HG03354 (cell line): ENCODE results near the gene BNC2.

Experiments used
- ATAC-seq: cut with Tn5 transposase; IDR thresholded peaks from one replicate; pipeline ENCODE4 v1.9.1; 2021; ENCODE audit warnings: mild to moderate bottlenecking; ENCODE audit not compliant: unreplicated experiment, poor library complexity, severe bottlenecking

Gene BNC2

DNA sequence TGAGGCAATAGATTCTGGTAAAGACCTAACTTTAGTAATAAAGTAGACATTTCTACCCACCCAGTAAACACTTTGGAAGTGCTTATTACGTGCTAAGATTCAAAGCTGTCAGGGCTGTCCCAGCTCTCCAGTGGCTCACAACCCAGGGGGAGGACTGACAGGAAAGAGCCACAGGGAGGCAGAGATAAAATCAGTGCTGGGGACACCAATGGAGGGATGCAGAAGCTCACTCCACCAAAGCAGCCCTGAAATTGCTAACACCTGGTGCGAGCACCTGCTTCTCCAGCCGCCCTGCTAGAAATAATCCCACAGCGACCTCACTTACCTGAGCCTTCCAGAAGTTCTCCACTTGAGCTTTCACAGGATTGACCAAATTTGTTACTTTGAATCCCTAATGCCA lies 501.0 kb downstream of the BNC2 start:
- ATAC-seq, result no peak

GRCh38 chr9:16368237-16369087 lies 502.0 kb downstream of the BNC2 start:
- no peak for ATAC-seq

GRCh38 chr9:16367605-16368231 lies 502.8 kb downstream of the BNC2 start:
- ATAC-seq, result no peak

DNA sequence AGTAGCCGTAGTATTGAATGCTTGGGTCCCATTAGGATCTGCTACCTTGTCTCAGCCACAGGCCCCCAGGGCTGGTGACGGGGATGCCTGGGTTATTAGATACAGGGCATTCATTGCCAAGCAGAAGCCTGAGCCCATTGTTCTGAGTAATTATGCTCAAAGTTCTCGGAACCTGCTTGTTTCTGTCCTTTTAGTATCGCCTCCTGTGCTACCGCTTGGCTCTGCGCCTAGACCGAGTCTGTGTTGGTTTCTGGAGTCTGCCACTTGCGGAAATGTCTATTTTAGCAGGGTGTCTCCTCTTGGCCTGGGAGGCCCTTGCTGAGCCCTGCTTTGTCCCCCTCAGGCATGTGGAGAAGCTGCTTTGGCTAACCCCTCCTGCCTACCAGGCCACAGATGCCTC lies 506.1 kb downstream of the BNC2 start:
- no peak for ATAC-seq

DNA sequence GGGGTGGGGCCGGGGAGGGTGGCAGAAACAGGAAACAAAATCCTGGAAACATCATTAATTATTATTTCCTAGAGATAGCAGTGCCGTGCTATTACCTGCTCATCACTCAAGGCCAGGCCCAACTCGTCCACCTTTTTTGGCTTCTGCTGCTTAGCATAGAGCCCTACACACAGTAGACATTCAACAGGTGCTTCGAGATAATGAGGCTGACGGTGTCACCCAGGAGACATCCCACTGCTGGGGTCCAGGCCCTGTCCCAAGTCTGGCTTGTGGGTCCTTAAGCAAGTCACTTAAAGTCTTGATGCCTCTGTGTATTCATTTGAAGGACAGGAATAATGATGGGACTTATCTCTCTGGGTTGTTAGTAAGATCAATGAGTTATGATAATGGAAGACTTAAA lies 506.6 kb downstream of the BNC2 start:
- ATAC-seq, result no peak

DNA sequence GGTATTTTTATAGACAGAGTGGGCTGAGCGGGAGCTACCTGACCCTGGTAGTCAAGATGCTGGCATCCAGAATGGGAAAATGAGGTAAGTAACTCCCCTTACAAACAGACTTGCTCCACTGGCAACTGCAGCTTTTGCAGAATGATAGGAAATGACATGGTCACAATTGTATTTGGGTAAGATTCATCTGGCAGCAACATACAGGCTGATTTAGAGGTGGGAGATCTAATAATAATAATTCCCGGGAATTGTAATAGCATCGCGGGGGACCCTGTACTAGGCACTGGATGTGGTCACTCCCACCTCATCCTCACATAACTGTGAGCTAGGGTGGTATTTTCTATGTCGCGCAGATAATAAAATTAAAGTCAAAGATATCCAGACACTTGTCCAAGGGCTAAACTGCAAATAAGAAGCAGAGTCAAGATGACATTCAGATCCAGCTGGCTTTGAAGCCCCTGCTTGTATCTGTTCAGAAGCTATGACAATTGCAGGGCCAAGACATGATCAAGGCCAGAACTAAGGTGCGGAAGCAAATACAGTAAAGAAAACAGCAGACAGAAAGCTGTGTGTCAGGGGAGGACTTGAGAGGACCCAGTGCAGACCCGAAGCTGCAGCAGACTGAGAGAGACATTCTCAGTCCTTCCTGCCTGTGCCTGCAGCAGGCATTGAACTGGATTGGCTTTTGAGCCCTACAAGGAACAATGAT lies 507.2 kb downstream of the BNC2 start:
- no peak for ATAC-seq

DNA sequence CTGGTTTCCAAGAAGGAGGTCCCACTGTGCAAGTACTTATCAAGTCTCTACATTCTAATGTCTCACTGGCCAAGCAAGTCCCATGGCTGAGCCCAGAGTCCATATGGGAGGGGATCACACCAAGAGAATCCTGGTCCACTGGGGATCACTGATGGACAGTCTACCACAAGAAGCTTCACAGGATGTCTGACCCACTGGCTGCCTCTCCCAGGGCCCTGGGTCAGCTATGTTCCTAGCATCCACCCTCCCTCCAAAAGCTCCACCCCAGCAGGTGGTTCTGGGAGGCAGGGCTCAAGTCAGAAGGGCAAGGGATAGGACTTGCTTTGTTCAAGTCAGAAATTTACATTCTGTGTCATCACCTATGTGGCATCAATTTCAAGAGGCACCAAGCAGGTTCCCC lies 508.5 kb downstream of the BNC2 start:
- no peak for ATAC-seq

GRCh38 chr9:16361118-16361517 lies 509.4 kb downstream of the BNC2 start:
- no peak for ATAC-seq

DNA sequence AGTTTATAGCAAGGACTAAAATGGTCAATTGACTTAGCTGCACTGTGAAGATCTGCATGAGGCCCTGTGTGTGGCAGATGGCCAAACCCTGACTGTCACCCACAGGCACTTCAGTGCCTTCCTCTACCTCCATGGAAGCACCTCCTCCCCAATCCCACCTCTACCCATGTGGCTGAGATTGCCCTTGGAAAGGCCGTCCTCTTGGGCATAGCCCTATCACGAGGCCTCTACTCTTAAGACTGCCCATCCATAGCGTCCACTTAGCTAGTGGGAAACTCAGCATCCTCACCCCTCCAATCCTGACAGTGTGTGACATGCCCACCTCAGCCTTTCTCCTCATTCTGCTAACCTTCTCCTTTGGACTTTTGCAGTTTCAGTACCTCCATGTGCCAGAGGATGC lies 510.2 kb downstream of the BNC2 start:
- no peak for ATAC-seq
